HepG2 (cell line): ENCODE results near the gene ANO3.

Experiments used
- ARHGAP35 ChIP-seq: sonication (generic); formaldehyde crosslinking; IDR thresholded peaks from 2 replicates; pipeline ENCODE4 v1.9.0; 2022; ENCODE audit warnings: mild to moderate bottlenecking, inconsistent platforms, moderate library complexity, missing genetic modification reagents, borderline replicate concordance
- CTCF ChIP-seq: sonication (generic); formaldehyde crosslinking; IDR thresholded peaks from 2 replicates; pipeline ENCODE4 v1.5.0; 2020; ENCODE audit warnings: mild to moderate bottlenecking, missing genetic modification reagents, moderate library complexity
- SOX6 ChIP-seq, 2 experiments: fragments of 450-650 bp in 1 of 2; sonication (generic) in 1 of 2; formaldehyde crosslinking in 1 of 2; IDR thresholded peaks; 2 replicates each; pipeline versions ENCODE4 v1.4.0 to v1.6.1; 2017 to 2020; ENCODE audit warnings: antibody characterized with exemption in 1 of 2, mild to moderate bottlenecking in 1 of 2, missing genetic modification reagents in 1 of 2
- ZBTB34 ChIP-seq: sonication (generic); formaldehyde crosslinking; IDR thresholded peaks from 2 replicates; pipeline ENCODE4 v1.8.0; 2022; ENCODE audit warnings: mild to moderate bottlenecking, missing genetic modification reagents

GRCh38 chr11:26480041-26480440, 148.1 kb downstream of the ANO3 start:
- TF ChIP-seq ZBTB34 (CRISPR knock-in tag) = no peak
- no peak for TF ChIP-seq SOX6 (IDR thresholded peaks at IDR 0.05)
- TF ChIP-seq SOX6 (CRISPR knock-in tag; IDR thresholded peaks at IDR 0.05) = no peak
- TF ChIP-seq CTCF = no peak
- TF ChIP-seq ARHGAP35 (CRISPR knock-in tag) = no peak
